ENCODE measurements around the gene COL9A3.

COL9A3 gene

DNA sequence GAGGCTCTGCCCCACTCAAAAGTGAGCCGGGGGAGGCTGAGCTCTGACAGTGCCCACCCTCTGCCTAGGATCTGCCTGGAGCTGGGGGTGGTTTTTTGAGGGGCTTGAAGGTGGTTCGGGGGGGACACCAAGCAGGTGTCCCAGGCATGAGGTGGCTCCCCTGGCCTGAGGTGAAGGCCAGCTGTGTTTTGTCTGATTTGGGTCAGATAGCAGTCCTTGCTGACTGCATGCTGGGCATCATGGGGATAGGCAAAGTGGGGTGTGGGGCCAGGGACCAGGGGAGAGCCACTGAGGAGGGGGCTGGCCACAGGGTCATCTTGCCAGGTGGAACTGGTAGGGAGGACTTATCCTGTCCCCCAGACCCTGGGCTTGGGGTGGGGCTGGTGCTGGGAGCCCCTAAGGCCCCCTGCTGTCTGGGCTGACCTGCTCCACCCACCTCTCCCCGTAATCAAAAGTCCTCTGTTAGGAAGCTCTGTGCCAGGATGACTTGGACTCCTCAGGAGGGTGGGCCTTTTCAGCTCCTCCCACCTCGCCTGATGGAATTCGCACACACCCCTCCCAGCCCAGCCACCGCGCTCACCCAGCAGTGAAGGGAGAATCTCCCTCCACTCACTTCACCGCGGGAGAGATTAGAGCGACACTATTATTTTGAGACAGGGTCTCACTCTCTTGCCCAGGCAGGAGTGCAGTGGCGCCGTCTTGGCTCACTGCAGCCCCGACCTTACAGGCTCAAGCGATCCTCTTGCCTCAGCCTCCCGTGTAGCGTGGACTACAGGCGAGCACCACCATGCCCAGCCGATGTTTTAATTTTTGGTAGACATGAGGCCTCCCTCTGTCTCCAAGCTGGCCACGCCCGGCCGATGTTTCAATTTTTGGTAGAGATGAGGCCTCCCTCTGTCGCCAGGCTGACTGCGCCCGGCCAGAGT is 1.5 kb upstream of the COL9A3 start:
- H3K4me3 ChIP-seq (ENCODE audit: low read depth, low read length): no peak overlapping the region
- no peaks in the 10 kb centered on the region for H3K9me3 ChIP-seq (ENCODE audit: control insufficient read depth, low read length)
- H3K79me2 ChIP-seq: no peaks in the 10 kb centered on the region
- no peak overlapping the region for H3K9ac ChIP-seq
- H3K27ac ChIP-seq: no peak overlapping the region
- H3K27me3 ChIP-seq (ENCODE audit: control insufficient read depth, insufficient read depth, low read length): no peaks in the 10 kb centered on the region
- H3K4me1 ChIP-seq: peaks cover 19% of the 10 kb centered on the region
- H2AFZ ChIP-seq: no peak overlapping the region
- H3K4me2 ChIP-seq (ENCODE audit: low read length): no peak overlapping the region
- TF ChIP-seq, protein P1, sequence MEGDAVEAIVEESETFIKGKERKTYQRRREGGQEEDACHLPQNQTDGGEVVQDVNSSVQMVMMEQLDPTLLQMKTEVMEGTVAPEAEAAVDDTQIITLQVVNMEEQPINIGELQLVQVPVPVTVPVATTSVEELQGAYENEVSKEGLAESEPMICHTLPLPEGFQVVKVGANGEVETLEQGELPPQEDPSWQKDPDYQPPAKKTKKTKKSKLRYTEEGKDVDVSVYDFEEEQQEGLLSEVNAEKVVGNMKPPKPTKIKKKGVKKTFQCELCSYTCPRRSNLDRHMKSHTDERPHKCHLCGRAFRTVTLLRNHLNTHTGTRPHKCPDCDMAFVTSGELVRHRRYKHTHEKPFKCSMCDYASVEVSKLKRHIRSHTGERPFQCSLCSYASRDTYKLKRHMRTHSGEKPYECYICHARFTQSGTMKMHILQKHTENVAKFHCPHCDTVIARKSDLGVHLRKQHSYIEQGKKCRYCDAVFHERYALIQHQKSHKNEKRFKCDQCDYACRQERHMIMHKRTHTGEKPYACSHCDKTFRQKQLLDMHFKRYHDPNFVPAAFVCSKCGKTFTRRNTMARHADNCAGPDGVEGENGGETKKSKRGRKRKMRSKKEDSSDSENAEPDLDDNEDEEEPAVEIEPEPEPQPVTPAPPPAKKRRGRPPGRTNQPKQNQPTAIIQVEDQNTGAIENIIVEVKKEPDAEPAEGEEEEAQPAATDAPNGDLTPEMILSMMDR (IDR thresholded peaks at IDR 0.05): no peak
- H3K36me3 ChIP-seq (ENCODE audit: control insufficient read depth, insufficient read depth, low read length): no peaks in the 10 kb centered on the region

DNA sequence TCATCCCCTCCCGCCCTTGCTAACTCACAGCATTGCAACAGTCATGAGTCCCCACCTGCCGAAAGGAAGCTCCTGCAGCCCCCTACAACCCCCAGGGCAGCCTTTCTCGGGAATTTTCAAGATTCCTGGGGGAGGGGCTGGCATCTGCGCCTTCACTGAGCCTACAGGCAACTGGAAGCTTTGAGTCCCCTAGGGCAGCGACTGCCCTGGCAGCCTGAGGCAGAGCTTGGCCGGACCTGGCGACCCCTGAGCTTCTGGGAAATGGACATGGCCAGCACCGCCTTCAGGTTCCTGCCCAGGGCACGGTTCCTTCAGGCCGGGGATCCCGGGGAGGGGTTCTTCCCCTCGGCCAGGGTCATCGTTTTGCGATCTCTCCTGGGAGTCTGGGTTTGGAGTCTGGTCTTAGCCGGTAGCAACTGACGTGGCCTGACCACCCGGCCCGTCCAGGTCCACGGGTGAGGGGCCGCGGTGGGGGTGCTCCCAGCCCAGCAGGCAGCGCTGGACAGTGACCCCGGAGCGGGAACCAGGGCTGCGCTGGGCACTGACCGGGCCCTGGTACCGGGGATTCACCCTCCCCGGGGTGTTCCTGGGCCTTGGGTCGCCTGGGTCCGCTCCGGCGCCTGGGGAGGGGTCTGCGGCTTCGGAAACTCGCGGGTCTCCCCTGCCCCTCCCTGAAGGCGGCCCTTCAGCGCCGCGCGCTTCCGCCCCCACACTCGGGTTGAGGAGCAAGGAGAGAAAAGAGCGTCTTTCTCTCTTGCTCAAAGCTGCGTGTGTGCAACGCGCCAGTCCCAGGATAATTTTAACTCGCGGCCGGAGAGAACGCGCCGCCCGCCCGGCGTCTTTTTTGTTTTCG is 593 bp upstream of the COL9A3 start:
- Histone ChIP-seq H3K9ac (no peak overlapping the region), H3K27ac (no peak overlapping the region)

DNA sequence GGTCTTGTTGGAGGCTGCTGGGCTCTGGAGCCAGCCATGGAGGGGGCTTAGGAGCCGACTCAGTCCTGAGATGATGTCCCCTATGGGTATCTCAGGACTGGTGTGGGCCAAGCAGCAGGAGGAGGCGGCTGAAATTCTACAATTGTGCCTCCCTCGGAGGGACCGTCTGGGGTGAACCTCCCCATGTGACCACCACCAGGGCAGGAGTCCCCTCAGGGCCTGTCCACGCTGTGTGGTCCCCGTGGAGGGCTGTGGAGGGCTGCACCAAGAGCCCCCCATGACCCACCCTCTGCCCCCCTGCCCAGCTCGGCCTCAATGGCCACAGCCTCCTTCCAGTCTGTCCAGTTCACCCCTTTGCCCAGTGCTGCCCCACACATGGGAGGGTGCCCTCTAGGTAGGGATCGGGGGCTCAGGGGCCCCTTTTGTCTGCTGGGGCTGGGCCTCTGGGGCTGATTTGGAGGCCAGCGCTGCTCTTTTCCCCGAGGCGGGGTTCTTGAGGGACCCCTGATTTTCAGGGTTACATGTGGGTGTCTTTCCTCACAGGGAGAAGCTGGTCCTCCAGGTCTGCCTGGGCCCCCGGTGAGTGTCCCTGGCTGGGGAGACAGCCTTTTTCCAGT is 1.2 kb downstream of the COL9A3 start:
- Histone ChIP-seq H3K9me3 (ENCODE audit: control insufficient read depth, low read length) (no peaks in the 10 kb centered on the region), H3K27me3 (ENCODE audit: control insufficient read depth, insufficient read depth, low read length) (no peaks in the 10 kb centered on the region), H3K9ac (no peak overlapping the region), H3K4me1 (peaks cover 19% of the 10 kb centered on the region), H3K27ac (no peak overlapping the region), H3K36me3 (ENCODE audit: control insufficient read depth, insufficient read depth, low read length) (no peaks in the 10 kb centered on the region), H3K4me2 (ENCODE audit: low read length) (no peak overlapping the region), H3K79me2 (no peaks in the 10 kb centered on the region), H3K4me3 (ENCODE audit: low read depth, low read length) (no peak overlapping the region), H2AFZ (no peak overlapping the region)
- TF ChIP-seq, protein P1 (IDR thresholded peaks at IDR 0.05): no peak

More for the DNA sequence above, 593 bp upstream of the COL9A3 start:
- TF ChIP-seq, protein P1 (IDR thresholded peaks at IDR 0.05): no peak
- Histone ChIP-seq H3K79me2 (no peaks in the 10 kb centered on the region), H2AFZ (peak overlapping the region; percentile 58), H3K27me3 (ENCODE audit: control insufficient read depth, insufficient read depth, low read length) (no peaks in the 10 kb centered on the region), H3K4me3 (ENCODE audit: low read depth, low read length) (no peak overlapping the region), H3K4me2 (ENCODE audit: low read length) (peak overlapping the region; percentile 65), H3K9me3 (ENCODE audit: control insufficient read depth, low read length) (no peaks in the 10 kb centered on the region), H3K36me3 (ENCODE audit: control insufficient read depth, insufficient read depth, low read length) (no peaks in the 10 kb centered on the region), H3K4me1 (peaks cover 19% of the 10 kb centered on the region)

DNA sequence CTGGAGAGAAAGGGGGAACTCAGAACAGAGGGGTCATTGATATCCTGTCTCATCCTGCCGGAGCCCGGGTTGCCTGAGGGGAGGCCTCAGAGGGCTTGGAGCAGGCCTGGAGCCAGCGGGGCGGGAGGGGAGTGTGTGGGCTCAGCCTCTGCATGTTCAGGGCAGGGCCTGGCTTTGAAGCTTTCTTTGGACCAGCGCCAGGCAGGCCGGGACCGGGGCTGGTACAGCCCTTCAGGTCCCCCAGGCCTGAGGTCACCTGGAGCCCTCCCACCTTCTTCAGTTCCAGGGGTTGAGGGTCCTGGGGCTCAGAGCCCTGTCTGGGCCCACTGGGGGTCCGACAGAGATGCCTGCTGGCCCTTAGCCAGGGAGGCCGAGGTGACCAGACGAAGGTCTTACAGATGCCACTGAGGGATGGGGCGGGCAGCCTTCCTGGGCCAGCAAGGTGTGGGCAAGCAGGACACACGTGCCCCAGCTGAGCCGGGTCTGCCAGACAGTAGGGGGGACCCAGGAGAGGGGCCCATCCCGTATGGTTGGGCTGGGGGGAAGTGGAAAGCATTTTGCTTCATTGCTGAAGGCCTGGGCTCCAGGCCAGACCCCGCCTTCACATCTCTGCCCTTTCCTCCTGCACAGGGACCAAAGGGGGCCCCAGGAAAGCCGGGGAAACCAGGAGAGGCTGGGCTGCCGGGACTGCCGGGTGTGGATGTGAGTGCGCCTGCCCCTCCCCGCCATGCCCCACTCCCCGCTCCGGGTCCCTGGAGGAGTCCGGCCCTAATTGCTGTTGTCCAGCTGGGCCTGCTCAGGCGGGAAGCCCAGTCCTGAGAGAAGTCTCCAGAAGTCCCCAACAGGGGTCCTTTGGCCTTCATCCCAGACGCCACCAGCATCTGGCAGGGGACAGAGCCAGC is 2.0 kb downstream of the COL9A3 start:
- H3K4me2 ChIP-seq (ENCODE audit: low read length): no peak overlapping the region
- H3K9me3 ChIP-seq (ENCODE audit: control insufficient read depth, low read length): no peaks in the 10 kb centered on the region
- H3K4me1 ChIP-seq: peaks cover 19% of the 10 kb centered on the region
- no peak overlapping the region for H3K9ac ChIP-seq
- H3K79me2 ChIP-seq: no peaks in the 10 kb centered on the region
- H3K36me3 ChIP-seq (ENCODE audit: control insufficient read depth, insufficient read depth, low read length): no peaks in the 10 kb centered on the region
- no peak overlapping the region for H2AFZ ChIP-seq
- no peak overlapping the region for H3K27ac ChIP-seq
- H3K4me3 ChIP-seq (ENCODE audit: low read depth, low read length): no peak overlapping the region
- H3K27me3 ChIP-seq (ENCODE audit: control insufficient read depth, insufficient read depth, low read length): no peaks in the 10 kb centered on the region
- TF ChIP-seq, protein P1 (IDR thresholded peaks at IDR 0.05): no peak

Measured in parathyroid adenoma (tissue), 2 donors.